Gastrocnemius medialis (tissue), 4 donors: ENCODE results near the gene AGTR1. TPM values are rescaled to one million over a fixed set of nuclear protein-coding genes. Genes with fewer than 3 reads are reported as not detected.

Experiments
- ATAC-seq, 2 donors: fragments of 150-250 bp; one replicate each; pipeline ENCODE4 v1.9.1; 2016
- DNase-seq, 2 donors: peaks; one replicate each; pipeline ENCODE4 v3.0.0-alpha.2; 2019
- H3K27ac ChIP-seq, 4 donors: fragments of 200-600 bp; sonication (generic); 1 replicate in 1 of 4; 2 replicates in 3 of 4; pipeline ENCODE4 v1.5.1; 2016 to 2018; ENCODE audit warnings: mild to moderate bottlenecking in 2 of 4, moderate library complexity in 1 of 4
- H3K27me3 ChIP-seq, 3 donors: fragments of 200-600 bp; sonication (generic) in 2 of 3; 1 replicate in 1 of 3; 2 replicates in 2 of 3; pipeline versions ENCODE4 v1.5.1 to v1.6.0; 2016 to 2019; ENCODE audit warnings: mild to moderate bottlenecking in 1 of 3, moderate library complexity in 1 of 3
- H3K36me3 ChIP-seq, 2 donors: fragments of 200-600 bp; sonication (generic) in 1 of 2; one replicate each; pipeline ENCODE4 v1.5.1; 2017 to 2018
- H3K4me1 ChIP-seq, 2 donors: fragments of 200-600 bp; sonication (generic) in 1 of 2; one replicate each; pipeline ENCODE4 v1.5.1; 2016 to 2017; ENCODE audit warnings: mild to moderate bottlenecking in 2 of 2
- H3K4me3 ChIP-seq, 4 donors: fragments of 200-600 bp; sonication (generic) in 3 of 4; 1 replicate in 1 of 4; 2 replicates in 3 of 4; pipeline ENCODE4 v1.5.1; 2016 to 2019; ENCODE audit warnings: mild to moderate bottlenecking in 2 of 4
- H3K9me3 ChIP-seq, 3 donors: fragments of 200-600 bp; sonication (generic) in 2 of 3; 1 replicate in 1 of 3; 2 replicates in 2 of 3; pipeline ENCODE4 v1.5.1; 2016 to 2019
- CTCF ChIP-seq, 5 experiments: fragments of 450-650 bp in 3 of 5; fragments of 200-600 bp in 2 of 5; sonication (generic) in 2 of 5; IDR thresholded peaks in 4 of 5; conservative IDR thresholded peaks in 1 of 5; 1 replicate in 4 of 5; 2 replicates in 1 of 5; pipeline ENCODE4 v1.5.1; 2016 to 2019; ENCODE audit warnings: antibody characterized with exemption in 5 of 5, mild to moderate bottlenecking in 3 of 5, moderate library complexity in 3 of 5
- POLR2A ChIP-seq, 2 donors: fragments of 450-650 bp; IDR thresholded peaks; one replicate each; pipeline ENCODE4 v1.6.1; 2017; ENCODE audit warnings: antibody characterized with exemption in 2 of 2, mild to moderate bottlenecking in 2 of 2, moderate library complexity in 2 of 2
- in situ Hi-C, 4 donors: fragments of 200-750 bp; cut with MboI; loops; one replicate each; pipeline versions ENCODE4 v1.15.0 to v1.8.0; 2017; ENCODE audit warnings: low sequenced_read_pairs in 4 of 4
- intact Hi-C: fragments of 100-400 bp; cut with DNase I; formaldehyde crosslinking; loops from one replicate; pipeline ENCODE4 v1.15.1; 2023; ENCODE audit warnings: low total_unique reads
- total RNA-seq, 4 donors: library from RNA; depleted of rRNA; stranded (reverse); fragments of >200 nt; gene quantifications; one replicate each; pipeline versions ENCODE4 v1.1.0 to v1.2.3, GENCODE V29; 2016

AGTR1 gene
- total RNA-seq, 4 donors from 2014 or later, result 12.7 to 32.1 (median 14.5) TPM

- no peak for TF ChIP-seq POLR2A (IDR thresholded peaks at IDR 0.05)
- TF ChIP-seq CTCF (IDR thresholded peaks at IDR 0.05 in 4 of 5, conservative IDR thresholded peaks at IDR 0.05 in 1 of 5), result no peak
- intact Hi-C loops, result no loop called here
- Histone ChIP-seq H3K36me3 (no peaks in the 10 kb centered on the region), H3K27ac (no peak overlapping the region), H3K4me3 (no peak overlapping the region), H3K9me3 (no peaks in the 10 kb centered on the region), H3K27me3 (no peaks in the 10 kb centered on the region), H3K4me1 (no peaks in the 10 kb centered on the region)
- in situ Hi-C loops, result no loop called here
- DNase-seq, result no peak
- no peak for ATAC-seq
Measured at GRCh38 chr3:148756311-148756710, 58.6 kb downstream of the AGTR1 start.

GRCh38 chr3:148757238-148758215 is 59.8 kb downstream of the AGTR1 start:
- Histone ChIP-seq H3K9me3 (no peaks in the 10 kb centered on the region), H3K27me3 (no peaks in the 10 kb centered on the region), H3K4me1 (no peaks in the 10 kb centered on the region), H3K27ac (no peak overlapping the region), H3K4me3 (no peak overlapping the region), H3K36me3 (no peaks in the 10 kb centered on the region)
- in situ Hi-C loops, result no loop called here
- intact Hi-C loops, result no loop called here
- no peak for TF ChIP-seq CTCF (IDR thresholded peaks at IDR 0.05 in 4 of 5, conservative IDR thresholded peaks at IDR 0.05 in 1 of 5)
- TF ChIP-seq POLR2A (IDR thresholded peaks at IDR 0.05), result no peak
- peak; percentile 54 to 68 for ATAC-seq
- no peak for DNase-seq

- in situ Hi-C loops (no loop called here), intact Hi-C loops (no loop called here)
- Histone ChIP-seq H3K4me1 (no peaks in the 10 kb centered on the region), H3K9me3 (no peaks in the 10 kb centered on the region), H3K4me3 (no peak overlapping the region), H3K27me3 (no peaks in the 10 kb centered on the region), H3K27ac (no peak overlapping the region), H3K36me3 (no peaks in the 10 kb centered on the region)
- DNase-seq, result no peak
- no peak for TF ChIP-seq POLR2A (IDR thresholded peaks at IDR 0.05)
- no peak for TF ChIP-seq CTCF (IDR thresholded peaks at IDR 0.05 in 4 of 5, conservative IDR thresholded peaks at IDR 0.05 in 1 of 5)
- ATAC-seq, result no peak
Measured at GRCh38 chr3:148758303-148758884, 60.7 kb downstream of the AGTR1 start.

GRCh38 chr3:148759430-148759829 is 61.7 kb downstream of the AGTR1 start:
- no peak for ATAC-seq
- no peak for DNase-seq
- TF ChIP-seq CTCF (IDR thresholded peaks at IDR 0.05 in 4 of 5, conservative IDR thresholded peaks at IDR 0.05 in 1 of 5) (no peak), POLR2A (IDR thresholded peaks at IDR 0.05) (no peak)
- in situ Hi-C loops, result no loop called here
- Histone ChIP-seq H3K4me3 (no peak overlapping the region), H3K36me3 (no peaks in the 10 kb centered on the region), H3K9me3 (no peaks in the 10 kb centered on the region), H3K4me1 (no peaks in the 10 kb centered on the region), H3K27me3 (no peaks in the 10 kb centered on the region), H3K27ac (no peak overlapping the region)
- intact Hi-C loops, result no loop called here
